ENCODE data around the gene ATRN.
"Not testable (repeated sequence)": the region's sequence is repeated elsewhere in the genome, so short reads cannot be mapped to it uniquely, and the experiment has no call there.

DNA sequence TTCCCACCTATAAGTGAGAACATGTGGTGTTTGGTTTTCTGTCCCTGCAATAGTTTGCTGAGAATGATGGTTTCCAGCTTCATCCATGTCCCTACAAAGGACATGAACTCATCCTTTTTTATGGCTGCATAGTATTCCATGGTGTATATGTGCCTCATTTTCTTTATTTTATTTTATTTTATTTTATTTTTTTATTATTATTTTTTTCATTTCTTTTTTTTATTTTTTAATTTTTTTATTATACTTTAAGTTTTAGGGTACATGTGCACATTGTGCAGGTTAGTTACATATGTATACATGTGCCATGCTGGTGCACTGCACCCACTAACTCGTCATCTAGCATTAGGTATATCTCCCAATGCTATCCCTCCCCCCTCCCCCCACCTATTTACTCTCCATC is 66.9 kb downstream of the ATRN start:
- TF ChIP-seq, protein P1, sequence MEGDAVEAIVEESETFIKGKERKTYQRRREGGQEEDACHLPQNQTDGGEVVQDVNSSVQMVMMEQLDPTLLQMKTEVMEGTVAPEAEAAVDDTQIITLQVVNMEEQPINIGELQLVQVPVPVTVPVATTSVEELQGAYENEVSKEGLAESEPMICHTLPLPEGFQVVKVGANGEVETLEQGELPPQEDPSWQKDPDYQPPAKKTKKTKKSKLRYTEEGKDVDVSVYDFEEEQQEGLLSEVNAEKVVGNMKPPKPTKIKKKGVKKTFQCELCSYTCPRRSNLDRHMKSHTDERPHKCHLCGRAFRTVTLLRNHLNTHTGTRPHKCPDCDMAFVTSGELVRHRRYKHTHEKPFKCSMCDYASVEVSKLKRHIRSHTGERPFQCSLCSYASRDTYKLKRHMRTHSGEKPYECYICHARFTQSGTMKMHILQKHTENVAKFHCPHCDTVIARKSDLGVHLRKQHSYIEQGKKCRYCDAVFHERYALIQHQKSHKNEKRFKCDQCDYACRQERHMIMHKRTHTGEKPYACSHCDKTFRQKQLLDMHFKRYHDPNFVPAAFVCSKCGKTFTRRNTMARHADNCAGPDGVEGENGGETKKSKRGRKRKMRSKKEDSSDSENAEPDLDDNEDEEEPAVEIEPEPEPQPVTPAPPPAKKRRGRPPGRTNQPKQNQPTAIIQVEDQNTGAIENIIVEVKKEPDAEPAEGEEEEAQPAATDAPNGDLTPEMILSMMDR (conservative IDR thresholded peaks at IDR 0.05; ENCODE audit: low read depth, low read length), result not testable (repeated sequence)
- not testable (repeated sequence) for TF ChIP-seq EZH2phosphoT487 (IDR thresholded peaks at IDR 0.05; ENCODE audit: borderline replicate concordance, low read length)

Measured in PC-3 (cell line).